ENCODE measurements around the gene ELAVL3.
"Not testable (repeated sequence)": the region's sequence is repeated elsewhere in the genome, so short reads cannot be mapped to it uniquely, and the experiment has no call there.

The ELAVL3 gene

GRCh38 chr19:11406703-11407236 lies 74.1 kb downstream of the ELAVL3 start:
- not testable (repeated sequence) for DNase-seq (ENCODE audit: low read depth in 2 of 2)

- peak in 1 of 2 donors; percentile 33 for DNase-seq (ENCODE audit: low read depth in 2 of 2)
These were observed 74.8 kb downstream of the ELAVL3 start for GRCh38 chr19:11405846-11406643.

DNA sequence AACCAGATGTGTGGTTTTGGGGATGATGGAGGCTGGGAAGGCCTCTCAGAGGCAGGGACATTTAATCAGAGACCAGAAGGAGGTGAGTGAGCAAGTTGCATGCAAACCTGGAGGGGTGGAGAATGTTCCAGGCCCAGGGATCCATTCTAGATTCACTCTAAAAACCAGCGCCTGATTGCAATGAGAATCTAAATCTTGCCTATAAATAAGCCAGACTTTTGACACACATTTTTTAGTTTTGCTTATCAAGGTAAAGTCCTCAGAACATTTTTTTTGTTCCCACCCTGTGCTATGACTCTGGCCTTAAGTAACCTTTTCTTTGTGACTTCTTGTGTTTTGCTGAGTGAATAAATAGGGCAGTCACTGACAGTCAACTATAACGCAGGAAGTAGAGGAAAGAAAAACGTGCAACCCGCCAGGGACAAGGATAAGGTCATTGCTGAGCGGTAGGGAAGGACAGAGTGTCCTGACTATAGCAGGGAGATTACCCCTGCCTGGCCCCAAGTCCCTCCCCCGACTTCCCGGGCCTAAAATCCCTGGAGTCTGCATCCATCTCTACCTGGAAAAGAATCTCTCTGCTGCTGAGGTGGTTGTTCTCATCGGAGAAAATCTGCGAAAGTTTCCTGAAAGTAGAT lies 76.1 kb downstream of the ELAVL3 start:
- DNase-seq (ENCODE audit: low read depth in 2 of 2), result no peak

DNA sequence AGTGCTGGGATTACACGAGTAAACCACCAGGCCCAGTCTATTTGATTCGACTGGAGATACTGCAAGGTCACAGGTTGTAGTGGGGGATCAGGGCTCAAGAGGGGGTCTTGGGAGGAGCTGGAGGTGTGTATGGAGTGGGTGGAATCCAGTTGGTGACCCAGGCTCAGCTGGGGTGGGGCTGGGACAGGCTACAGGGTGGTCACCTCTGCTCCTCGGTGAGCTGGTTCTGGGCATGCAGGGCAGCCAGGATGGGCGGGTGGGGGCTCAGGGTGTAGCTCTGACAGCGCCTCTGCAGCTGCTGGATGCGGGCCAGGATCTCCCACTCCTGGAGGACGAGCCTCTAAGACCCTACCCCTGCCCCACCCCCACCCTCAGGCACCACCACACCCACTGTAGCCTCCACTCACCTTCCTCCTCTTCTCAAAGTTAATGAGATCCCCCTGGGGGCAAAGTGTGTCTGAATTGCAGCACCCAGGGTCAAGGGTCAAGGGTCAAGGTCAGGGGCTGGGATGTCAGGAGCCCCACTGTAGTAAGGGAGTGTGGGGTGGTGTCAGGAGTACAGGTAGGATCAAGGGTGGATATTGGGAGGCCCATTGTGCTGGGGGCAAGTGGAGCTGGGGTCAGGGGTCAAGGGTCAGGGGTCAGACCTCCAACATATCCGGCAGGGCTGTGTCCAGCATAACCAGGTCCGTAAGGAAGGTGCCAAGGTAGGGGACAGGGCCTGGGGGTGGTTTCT lies 78.9 kb downstream of the ELAVL3 start:
- no peak for DNase-seq (ENCODE audit: low read depth in 2 of 2)

All from stimulated activated CD4-positive, alpha-beta T cell treated with anti-CD3 and anti-CD28 coated beads, Interleukin-4, amount 100 ng/mL, for 48 hours (primary cell).